ENCODE data around the gene FBXL17.

- no peak for TF ChIP-seq CTCF (IDR thresholded peaks at IDR 0.05)
- no peak for TF ChIP-seq POLR2A (IDR thresholded peaks at IDR 0.05)
These were observed 541.7 kb downstream of the FBXL17 start for GRCh38 chr5:107840161-107840560.

Data from Peyer's patch (tissue), 4 donors.